NCI-H146 (cell line): ENCODE data around the gene PSTK.
A peak's percentile ranks its signal among the peaks of the same experiment; 100 is the strongest.

Experiments
- DNase-seq: peaks from one replicate; lab custom pipeline; 2025; lab: John Stamatoyannopoulos, UW

The PSTK gene

GRCh38 chr10:122992031-122992585 lies 11.9 kb downstream of the PSTK start:
- no peak for DNase-seq

DNA sequence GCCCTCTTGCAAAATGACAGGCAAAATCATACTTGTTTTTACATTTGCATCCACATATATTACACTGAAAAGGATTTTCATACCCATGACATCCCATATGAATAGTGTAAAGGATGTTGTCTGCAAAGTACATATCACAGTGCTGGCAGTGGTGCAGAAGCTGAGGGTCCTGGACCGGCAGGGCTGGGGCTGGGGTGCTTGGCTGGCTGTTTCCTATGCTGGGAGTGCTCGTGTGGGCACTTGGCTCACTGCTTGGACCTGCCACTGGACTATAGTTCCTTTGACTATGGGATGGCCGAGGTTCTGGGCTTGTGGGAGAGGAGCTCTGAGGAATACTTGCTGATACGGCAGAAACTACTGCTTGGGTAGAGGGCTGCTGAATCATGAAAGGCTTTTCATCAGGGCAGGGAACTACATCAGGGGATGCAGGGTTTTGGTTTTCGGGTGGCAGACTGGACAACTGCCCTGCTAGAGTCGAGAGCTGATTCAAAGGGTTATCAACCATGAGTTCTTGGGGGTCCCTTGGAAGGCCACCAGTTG lies 13.7 kb downstream of the PSTK start:
- DNase-seq, result no peak

GRCh38 chr10:122995936-122996335 lies 15.7 kb downstream of the PSTK start:
- DNase-seq, result no peak

DNA sequence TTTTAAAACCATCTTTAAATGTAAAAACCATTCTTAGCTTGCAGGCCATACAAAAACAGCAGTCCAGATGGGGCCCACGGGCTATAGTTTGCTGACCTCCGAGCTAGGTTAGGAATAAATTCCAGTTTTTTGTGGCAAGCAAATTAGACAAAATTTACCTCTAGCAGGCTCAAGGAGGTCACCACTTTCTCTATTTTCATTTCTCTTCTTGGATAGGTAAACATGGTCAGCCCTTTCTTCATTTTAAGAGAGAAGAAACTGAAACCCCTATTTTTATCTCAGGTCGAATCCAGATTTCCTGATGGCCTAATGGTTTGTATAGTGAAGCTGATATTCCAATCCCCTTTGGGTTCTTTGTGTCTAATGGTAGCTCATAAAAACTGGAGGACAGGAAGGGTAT lies 17.7 kb downstream of the PSTK start:
- DNase-seq, result no peak

GRCh38 chr10:122998360-122998917 lies 18.2 kb downstream of the PSTK start:
- DNase-seq, result no peak

- DNase-seq, result no peak
Measured at GRCh38 chr10:122998934-122999333, 18.7 kb downstream of the PSTK start.

- peak; percentile 10 for DNase-seq
Measured at GRCh38 chr10:122999347-122999746, 19.1 kb downstream of the PSTK start.

GRCh38 chr10:123000155-123000554 lies 20.0 kb downstream of the PSTK start:
- DNase-seq, result no peak

DNA sequence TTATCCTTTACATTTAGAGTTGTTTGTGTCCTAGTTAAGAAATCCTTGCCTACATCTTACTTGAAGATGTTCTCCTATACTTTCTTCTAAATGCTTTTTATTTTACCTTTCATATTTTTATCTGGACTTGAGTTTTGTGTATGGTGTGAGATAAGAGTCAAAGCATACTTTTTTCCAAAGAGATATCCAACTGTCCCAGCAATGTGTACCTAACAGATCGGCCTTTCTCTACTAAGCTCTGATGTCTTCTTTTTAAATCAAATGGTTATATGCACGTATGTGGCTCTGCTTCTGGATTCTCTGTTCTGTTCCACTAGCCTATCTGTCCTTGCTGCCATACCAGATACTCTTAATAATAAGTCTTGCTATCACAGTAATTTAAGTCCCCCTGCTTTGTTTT lies 21.2 kb downstream of the PSTK start:
- DNase-seq, result no peak

- DNase-seq, result no peak
Measured at GRCh38 chr10:123004298-123004697, 24.1 kb downstream of the PSTK start.

DNA sequence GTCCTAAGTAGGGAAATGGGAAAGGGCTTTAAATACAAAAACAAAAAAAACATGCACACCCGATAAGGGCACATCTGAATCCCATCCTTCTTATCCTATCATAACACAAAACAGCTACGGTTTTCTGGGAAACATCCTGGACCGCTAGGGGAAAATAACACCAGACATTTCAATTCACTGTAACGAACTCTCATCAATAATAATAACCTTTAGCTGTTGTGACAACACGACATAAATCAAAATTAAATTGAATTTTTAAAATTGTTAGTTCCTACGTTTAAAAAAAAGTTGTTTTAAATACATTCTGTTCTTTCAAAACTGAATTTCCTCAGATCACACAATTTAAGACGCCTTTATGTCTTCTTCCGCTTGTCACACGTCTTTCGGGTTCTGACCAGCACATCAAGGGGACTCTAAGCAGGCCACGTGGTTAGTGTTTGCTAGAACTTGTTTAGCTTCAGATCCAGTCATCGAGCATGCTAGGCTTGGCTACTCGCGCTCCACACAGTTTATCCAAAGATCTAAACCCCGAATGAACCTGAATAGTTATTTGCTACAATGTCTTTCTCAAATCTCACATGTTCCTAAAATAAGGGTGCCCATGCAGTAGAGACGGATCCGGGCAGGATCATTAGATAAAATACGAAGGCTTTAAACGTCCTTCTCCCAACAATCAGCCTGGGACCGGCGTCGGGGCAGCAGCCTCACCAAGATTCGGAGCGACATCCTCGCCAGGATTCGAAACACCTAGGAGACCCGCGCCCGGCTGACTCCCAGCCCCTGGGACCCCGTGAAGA lies 27.6 kb downstream of the PSTK start:
- DNase-seq, result peak; percentile 45

DNA sequence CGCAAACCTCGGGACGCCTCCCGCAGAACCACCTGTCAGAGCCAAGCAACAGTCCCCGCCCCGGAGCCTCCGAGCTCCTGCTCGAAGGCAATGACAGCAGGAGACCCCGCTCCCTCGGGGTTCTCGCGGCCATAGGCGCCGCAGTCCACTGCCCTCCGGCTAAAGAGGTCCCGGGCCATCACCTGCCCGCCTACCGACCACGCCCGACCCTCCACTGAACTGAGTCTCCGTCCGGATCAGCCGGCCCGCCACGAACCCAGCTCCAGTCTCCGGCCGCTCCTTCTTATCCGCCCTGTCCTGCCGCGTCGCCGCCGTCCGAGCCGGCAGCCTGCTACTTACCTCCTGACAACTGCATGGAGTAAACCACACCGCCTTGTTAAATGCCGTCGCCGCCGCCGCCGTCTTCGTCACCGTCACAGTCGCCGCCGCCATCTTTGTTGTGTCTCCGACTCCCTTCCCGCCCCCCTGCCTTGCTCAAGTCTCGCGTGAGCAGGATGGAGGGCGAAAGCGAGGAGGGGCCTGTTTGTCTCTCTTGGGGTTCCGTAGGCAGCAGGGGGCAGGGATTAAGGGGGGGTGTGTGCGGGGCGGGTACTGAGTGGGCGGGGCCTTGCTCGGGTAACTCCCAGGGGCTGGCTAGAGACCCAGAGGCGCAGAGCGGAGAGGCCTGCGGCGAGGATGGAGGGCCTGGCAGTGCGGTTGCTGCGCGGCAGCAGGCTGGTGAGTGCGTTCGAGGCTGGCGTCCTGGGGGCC lies 28.3 kb downstream of the PSTK start, which contains the start of the genes ACADSB and IKZF5:
TSS of gene ACADSB (plus strand) at position 652 of the 750 bp plus-strand sequence. CDS start at position 676, 24 bp downstream.
TSS of gene IKZF5 (minus strand) at position 441 of the 750 bp plus-strand sequence. CDS start 10,170 bp downstream, outside the sequence.
- peak; percentile 99 for DNase-seq

GRCh38 chr10:123009105-123009820 lies 29.1 kb downstream of the PSTK start:
- peak; percentile 59 for DNase-seq

GRCh38 chr10:123011987-123012386 lies 31.8 kb downstream of the PSTK start:
- DNase-seq, result no peak

DNA sequence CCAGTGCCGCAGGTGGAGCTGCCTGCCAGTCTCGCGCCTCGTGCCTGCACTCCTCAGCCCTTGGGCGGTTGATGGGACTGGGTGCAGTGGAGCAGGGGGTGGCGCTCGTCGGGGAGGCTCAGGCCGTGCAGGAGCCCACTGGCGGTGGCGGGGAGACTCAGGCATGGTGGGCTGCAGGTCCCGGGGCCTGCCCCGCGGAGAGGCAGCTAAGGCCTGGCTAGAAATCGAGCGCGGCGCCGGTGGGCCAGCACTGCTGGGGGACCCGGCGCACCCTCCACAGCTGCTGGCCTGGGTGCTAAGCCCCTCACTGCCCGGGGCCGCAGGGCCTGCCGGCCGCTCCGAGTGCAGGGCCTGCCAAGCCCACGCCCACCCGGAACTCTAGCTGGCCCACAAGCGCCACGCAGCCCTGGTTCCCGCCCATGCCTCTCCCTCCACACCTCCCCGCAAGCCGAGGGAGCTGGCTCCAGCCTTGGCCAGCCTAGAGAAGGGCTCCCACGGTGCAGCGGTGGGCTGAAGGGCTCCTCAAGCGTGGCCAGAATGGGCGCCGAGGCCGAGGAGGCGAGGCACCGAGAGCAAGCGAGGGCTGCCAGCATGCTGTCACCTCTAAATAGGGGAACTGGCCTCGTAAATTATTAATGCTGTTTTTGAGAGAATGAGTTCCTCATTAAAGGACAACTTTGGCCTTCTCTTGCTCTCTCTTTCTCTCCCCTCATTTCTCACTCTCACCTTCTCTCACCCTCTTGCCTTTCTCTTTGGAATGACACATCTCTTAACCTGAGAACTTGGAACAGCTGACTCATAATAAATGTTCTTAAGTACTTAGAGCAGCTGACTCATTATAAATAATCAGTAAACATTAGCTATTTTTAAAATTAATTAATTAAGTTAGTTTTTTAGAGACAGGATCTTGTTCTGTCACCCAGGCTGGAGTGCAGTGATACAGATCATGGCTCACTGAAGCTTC lies 33.5 kb downstream of the PSTK start:
- DNase-seq, result no peak

DNA sequence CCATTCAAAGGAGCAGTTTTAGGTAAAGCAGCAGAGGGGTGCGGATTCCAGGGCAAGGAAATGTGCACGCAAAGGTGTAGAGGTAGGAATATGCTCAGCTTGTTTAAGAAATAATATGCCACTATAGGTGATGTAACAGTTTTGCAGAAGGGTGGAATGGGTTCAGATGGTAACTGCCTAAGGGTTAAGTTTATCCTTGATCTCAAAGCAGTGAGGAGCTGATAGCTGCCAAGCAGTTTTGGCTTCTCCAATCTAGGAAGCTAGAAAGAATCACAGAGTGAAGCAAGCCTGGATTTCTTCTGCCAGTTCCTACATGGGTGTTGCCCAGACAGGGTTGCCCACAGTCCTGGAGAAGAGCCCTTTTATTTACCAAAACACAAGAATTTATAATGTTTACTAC lies 34.6 kb downstream of the PSTK start:
- DNase-seq, result no peak

- DNase-seq, result no peak
Measured at GRCh38 chr10:123016228-123016627, 36.0 kb downstream of the PSTK start.

GRCh38 chr10:123017421-123018165 lies 37.4 kb downstream of the PSTK start:
- DNase-seq, result no peak

DNA sequence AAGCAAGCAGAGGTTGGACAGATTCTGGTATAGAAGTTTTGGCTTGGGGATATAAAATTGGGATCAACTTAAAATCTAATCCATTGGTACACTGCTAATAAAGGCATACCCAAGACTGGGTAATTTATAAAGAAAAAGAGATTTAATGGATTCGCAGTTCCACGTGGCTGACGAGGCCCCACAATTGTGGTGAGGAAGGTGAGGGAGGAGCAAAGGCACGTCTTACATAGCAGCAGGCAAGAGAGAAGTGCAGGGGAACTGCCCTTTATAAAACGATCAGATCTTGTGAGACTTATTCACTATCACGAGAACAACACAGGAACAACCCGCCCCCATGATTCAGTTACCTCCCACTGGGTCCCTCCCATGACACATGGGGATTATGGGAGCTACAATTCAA lies 38.3 kb downstream of the PSTK start:
- no peak for DNase-seq

DNA sequence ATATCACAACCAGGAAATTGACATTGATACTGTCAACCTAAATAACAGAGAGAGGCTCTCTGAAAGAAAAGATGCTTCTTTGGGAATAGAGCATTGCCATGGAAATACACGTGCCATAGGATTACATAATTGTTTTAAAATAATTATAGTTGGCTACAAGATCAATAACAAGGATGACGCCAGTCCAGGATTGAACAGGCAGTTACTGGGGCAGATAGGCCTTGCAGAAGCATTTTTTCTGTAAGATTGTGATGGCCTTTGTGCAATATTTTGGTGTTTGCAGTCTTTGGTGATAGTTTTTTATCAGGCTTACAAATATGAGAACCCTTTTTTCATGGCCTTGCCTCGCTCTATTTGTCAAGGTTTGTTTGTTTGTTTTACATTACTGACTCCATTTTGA lies 39.1 kb downstream of the PSTK start:
- DNase-seq, result peak; percentile 47
